Hematopoietic multipotent progenitor cell (in vitro differentiated cells): ENCODE results near the gene ODF4. TPM values are rescaled to one million over a fixed set of nuclear protein-coding genes. Genes with fewer than 3 reads are reported as not detected.
A peak's percentile ranks its signal among the peaks of the same experiment; 100 is the strongest.
"Not testable (repeated sequence)": the region's sequence is repeated elsewhere in the genome, so short reads cannot be mapped to it uniquely, and the experiment has no call there.

ENCODE experiments used
- DNase-seq, 3 donors: peaks; one replicate each; pipeline ENCODE4 v3.0.0-alpha.2; 2011 to 2015; ENCODE audit warnings: low read depth in 2 of 3, low spot score in 2 of 3
- small RNA-seq: library from RNA; depleted of rRNA; stranded (forward); fragments of <200 nt; gene quantifications from one replicate; pipeline ENCODE3, GENCODE V24; 2012
- total RNA-seq: library from RNA; depleted of rRNA; stranded (reverse); fragments of >200 nt; gene quantifications from one replicate; pipeline ENCODE4 v1.2.3, GENCODE V29; 2012

The ODF4 gene
- total RNA-seq, 1 donor: not detected

GRCh38 chr17:8392674-8393469 is 53.2 kb downstream of the ODF4 start:
- peak in 1 of 3 donors; percentile 16 for DNase-seq

GRCh38 chr17:8393470-8394231 is 54.0 kb downstream of the ODF4 start:
- peak in 2 of 3 donors; percentile 52 to 63 for DNase-seq

- not testable (repeated sequence) for DNase-seq
These were observed 54.9 kb downstream of the ODF4 start for GRCh38 chr17:8394497-8394896.

Small RNA genes within 50 kb of the gene (small RNA-seq; reads per million reads assigned to genes)
- gene RF00265: not detected

Other genes with a start within 250 kb of the ODF4 start
- under 0.01 TPM for gene ALOXE3, start 221.3 kb upstream of the ODF4 start, total RNA-seq
- gene HES7, start 215.7 kb upstream of the ODF4 start, total RNA-seq: under 0.01 TPM
- gene PER1, start 187.4 kb upstream of the ODF4 start, total RNA-seq: 141 TPM
- gene VAMP2, start 176.9 kb upstream of the ODF4 start, total RNA-seq: 18.6 TPM
- 251 TPM for gene TMEM107, start 163.5 kb upstream of the ODF4 start, total RNA-seq
- gene BORCS6, start 149.7 kb upstream of the ODF4 start, total RNA-seq: 27.7 TPM
- gene AURKB, start 129.3 kb upstream of the ODF4 start, total RNA-seq: 6.2 TPM
- gene CTC1, start 91.8 kb upstream of the ODF4 start, total RNA-seq: 32.6 TPM
- gene PFAS, start 90.6 kb upstream of the ODF4 start, total RNA-seq: 57.4 TPM
- 18.9 TPM for gene RANGRF, start 51.2 kb upstream of the ODF4 start, total RNA-seq
- gene SLC25A35, start 44.4 kb upstream of the ODF4 start, total RNA-seq: 2.4 TPM
- gene ARHGEF15, start 29.6 kb upstream of the ODF4 start, total RNA-seq: under 0.01 TPM
- 3,187 TPM for gene RPL26, start 43.4 kb downstream of the ODF4 start, total RNA-seq
- gene RNF222, start 58.0 kb downstream of the ODF4 start, total RNA-seq: 0.27 TPM
- gene NDEL1, start 96.0 kb downstream of the ODF4 start, total RNA-seq: 58.7 TPM